Measurements from ENCODE around the gene TPX2. TPM values are rescaled to one million over a fixed set of nuclear protein-coding genes. Genes with fewer than 3 reads are reported as not detected.

The TPX2 gene
- total and polyA plus RNA-seq, 2 experiments from 2014 or later = 12.3 to 120 TPM

DNA sequence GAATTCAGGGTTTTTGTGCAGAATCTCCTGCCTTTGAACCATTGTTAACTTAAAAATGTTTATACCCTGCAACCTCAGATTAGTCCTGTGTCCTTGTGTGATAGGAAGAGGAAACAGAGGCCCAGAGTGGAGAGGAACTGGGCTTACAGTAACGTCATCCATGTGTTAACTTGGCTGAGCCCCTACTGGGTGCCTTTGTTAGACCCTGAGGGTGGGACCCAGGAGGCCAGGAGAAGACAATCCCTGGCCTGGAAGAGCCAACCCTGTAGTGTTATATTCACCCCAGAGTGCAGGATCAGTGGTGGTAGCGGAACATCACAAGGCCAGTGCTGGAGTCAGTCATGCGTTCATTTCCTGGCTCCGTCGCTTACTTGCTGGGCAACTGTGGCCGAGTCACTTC lies 90.6 kb downstream of the TPX2 start:
- Histone ChIP-seq H3K9me3 (ENCODE audit: low read depth) (no peaks in the 10 kb centered on the region), H3K4me3 (no peak overlapping the region), H3K4me1 (ENCODE audit: low read depth) (no peaks in the 10 kb centered on the region), H3K27ac (no peak overlapping the region), H3K36me3 (no peaks in the 10 kb centered on the region), H3K27me3 (no peaks in the 10 kb centered on the region)
- DNase-seq (ENCODE audit: low read depth in 1 of 2, low spot score in 1 of 2) = no peak
- TF ChIP-seq, protein P1, sequence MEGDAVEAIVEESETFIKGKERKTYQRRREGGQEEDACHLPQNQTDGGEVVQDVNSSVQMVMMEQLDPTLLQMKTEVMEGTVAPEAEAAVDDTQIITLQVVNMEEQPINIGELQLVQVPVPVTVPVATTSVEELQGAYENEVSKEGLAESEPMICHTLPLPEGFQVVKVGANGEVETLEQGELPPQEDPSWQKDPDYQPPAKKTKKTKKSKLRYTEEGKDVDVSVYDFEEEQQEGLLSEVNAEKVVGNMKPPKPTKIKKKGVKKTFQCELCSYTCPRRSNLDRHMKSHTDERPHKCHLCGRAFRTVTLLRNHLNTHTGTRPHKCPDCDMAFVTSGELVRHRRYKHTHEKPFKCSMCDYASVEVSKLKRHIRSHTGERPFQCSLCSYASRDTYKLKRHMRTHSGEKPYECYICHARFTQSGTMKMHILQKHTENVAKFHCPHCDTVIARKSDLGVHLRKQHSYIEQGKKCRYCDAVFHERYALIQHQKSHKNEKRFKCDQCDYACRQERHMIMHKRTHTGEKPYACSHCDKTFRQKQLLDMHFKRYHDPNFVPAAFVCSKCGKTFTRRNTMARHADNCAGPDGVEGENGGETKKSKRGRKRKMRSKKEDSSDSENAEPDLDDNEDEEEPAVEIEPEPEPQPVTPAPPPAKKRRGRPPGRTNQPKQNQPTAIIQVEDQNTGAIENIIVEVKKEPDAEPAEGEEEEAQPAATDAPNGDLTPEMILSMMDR (IDR thresholded peaks at IDR 0.05; ENCODE audit: low read depth, low read length) = no peak

DNA sequence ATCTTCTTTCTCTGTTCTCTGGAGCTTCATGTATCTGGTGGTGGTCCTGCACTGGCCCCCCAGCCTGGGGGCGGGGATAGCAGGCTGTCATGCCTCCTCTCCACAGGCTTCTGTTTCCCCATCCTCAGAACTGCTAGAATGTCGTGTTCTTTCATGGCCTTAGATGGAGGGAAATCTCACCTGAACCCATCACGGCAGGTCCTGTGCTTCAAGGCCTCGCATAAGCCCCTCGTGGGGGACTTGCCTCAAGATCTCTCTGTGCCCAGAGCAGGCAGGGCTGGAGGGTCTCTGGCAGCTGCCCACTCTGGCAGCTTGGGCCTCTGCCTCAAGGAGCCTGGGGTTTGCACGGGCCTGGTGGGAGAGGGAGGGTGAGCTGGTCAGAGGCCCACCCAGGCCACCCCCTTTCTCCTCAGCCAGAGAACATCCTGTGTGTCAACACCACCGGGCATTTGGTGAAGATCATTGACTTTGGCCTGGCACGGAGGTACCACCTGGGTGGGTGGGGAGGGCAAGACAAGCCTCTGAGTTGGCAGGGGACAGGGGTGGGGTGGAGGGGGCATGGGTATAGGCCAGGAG lies 91.4 kb downstream of the TPX2 start:
- no peaks in the 10 kb centered on the region for H3K9me3 ChIP-seq (ENCODE audit: low read depth)
- TF ChIP-seq, protein P1 (IDR thresholded peaks at IDR 0.05; ENCODE audit: low read depth, low read length) = no peak

DNA sequence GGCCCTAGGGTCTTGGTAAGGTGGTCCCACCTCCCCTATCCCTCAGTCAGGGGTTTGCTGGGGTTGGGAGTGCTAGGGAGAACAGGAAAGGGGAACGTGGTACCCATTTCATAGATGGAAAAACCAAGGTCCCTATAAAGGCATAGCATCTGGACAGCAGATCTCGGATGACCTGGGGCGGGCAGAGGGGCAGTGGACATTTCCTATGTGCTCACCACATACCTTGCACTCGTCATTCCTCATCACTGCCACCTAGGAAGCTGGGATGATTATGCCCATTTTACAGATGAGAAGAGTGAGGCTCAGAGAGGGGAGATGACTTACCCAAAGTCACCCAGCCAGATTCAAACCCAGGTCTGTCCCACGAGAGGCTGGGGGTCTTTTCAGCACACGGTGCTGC lies 92.1 kb downstream of the TPX2 start:
- TF ChIP-seq, protein P1 (IDR thresholded peaks at IDR 0.05; ENCODE audit: low read depth, low read length) = no peak
- Histone ChIP-seq H3K9me3 (ENCODE audit: low read depth) (no peaks in the 10 kb centered on the region), H3K27me3 (no peaks in the 10 kb centered on the region), H3K36me3 (no peaks in the 10 kb centered on the region), H3K4me1 (ENCODE audit: low read depth) (no peaks in the 10 kb centered on the region), H3K4me3 (no peak overlapping the region), H3K27ac (no peak overlapping the region)
- DNase-seq (ENCODE audit: low read depth in 1 of 2, low spot score in 1 of 2) = no peak

More for the DNA sequence above, 91.4 kb downstream of the TPX2 start:
- H3K27ac ChIP-seq = no peak overlapping the region
- no peaks in the 10 kb centered on the region for H3K36me3 ChIP-seq
- no peaks in the 10 kb centered on the region for H3K27me3 ChIP-seq
- H3K4me3 ChIP-seq = no peak overlapping the region
- DNase-seq (ENCODE audit: low read depth in 1 of 2, low spot score in 1 of 2) = no peak
- H3K4me1 ChIP-seq (ENCODE audit: low read depth) = no peaks in the 10 kb centered on the region

DNA sequence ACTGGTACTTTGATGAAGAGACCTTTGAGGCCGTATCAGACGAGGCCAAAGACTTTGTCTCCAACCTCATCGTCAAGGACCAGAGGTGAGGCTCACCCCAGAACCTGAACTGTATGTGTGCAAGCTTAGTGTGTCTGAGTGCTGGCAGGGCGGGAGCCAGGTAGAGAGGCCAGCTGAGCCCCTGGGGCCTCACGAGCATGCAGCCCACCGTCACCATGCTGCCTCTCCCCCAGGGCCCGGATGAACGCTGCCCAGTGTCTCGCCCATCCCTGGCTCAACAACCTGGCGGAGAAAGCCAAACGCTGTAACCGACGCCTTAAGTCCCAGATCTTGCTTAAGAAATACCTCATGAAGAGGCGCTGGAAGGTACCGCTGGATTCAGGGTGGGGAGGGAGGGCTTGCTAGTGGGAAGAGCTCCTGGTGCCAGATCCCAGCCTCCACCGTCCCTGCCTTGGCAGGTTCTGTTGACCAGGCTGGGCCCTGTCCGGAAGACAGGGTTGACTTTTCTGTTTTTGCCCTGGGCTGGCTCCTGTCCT lies 92.7 kb downstream of the TPX2 start:
- Histone ChIP-seq H3K27ac (no peak overlapping the region), H3K9me3 (ENCODE audit: low read depth) (no peaks in the 10 kb centered on the region), H3K4me3 (no peak overlapping the region), H3K36me3 (no peaks in the 10 kb centered on the region), H3K27me3 (no peaks in the 10 kb centered on the region), H3K4me1 (ENCODE audit: low read depth) (no peaks in the 10 kb centered on the region)
- no peak for DNase-seq (ENCODE audit: low read depth in 1 of 2, low spot score in 1 of 2)
- TF ChIP-seq, protein P1 (IDR thresholded peaks at IDR 0.05; ENCODE audit: low read depth, low read length) = no peak

DNA sequence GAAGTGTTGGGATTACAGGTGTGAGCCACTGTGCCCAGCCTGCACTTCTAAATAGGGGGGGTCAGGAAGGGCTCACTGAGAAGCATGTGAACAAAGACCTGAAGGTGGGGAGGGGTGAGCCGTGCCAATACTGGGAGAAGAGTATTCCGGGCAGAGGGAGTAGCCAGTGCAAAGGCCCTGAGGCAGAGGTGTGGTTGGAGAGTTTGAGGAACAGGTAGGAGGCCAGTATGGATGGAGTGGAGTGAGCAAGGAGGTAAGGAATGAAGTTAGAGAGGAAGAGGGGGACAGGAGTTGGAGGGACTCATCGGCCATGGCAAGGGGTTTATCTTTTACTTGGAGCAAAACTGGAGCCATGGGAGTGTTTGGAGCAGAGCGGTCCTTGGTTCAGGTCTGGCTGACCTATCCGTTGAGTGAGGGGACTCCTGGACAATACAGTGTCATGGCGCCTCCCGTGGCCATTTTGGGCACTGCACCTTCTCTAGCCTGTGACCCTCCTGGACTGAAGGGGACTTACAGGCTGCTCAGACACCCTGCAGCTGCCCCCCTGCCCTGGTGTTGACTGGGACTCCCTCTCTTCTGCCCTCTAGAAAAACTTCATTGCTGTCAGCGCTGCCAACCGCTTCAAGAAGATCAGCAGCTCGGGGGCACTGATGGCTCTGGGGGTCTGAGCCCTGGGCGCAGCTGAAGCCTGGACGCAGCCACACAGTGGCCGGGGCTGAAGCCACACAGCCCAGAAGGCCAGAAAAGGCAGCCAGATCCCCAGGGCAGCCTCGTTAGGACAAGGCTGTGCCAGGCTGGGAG lies 94.2 kb downstream of the TPX2 start:
- Histone ChIP-seq H3K27ac (no peak overlapping the region), H3K4me1 (ENCODE audit: low read depth) (no peaks in the 10 kb centered on the region)
- TF ChIP-seq, protein P1 (IDR thresholded peaks at IDR 0.05; ENCODE audit: low read depth, low read length) = peak; percentile 94

More for the DNA sequence above, 94.2 kb downstream of the TPX2 start:
- DNase-seq (ENCODE audit: low read depth in 1 of 2, low spot score in 1 of 2) = peak; percentile 60 to 75
- H3K36me3 ChIP-seq = no peaks in the 10 kb centered on the region
- no peak overlapping the region for H3K4me3 ChIP-seq
- H3K9me3 ChIP-seq (ENCODE audit: low read depth) = no peaks in the 10 kb centered on the region
- no peaks in the 10 kb centered on the region for H3K27me3 ChIP-seq
